Activated naive CD8-positive, alpha-beta T cell treated with anti-CD3 and anti-CD28 coated beads, Interleukin-2, amount 50 U/mL, for 24 hours (primary cell): ENCODE results near the gene ARID1B.

Experiments used
- ATAC-seq: fragments of 150-1000 bp; cut with Tn5 transposase; one replicate; pipeline ENCODE4 v1.10.0; 2021
- DNase-seq: peaks from one replicate; pipeline ENCODE4 v3.0.0; 2021
- H3K27ac Mint-ChIP-seq: one replicate; pipeline ENCODE4 v1.8.0; 2021; ENCODE audit warnings: mild to moderate bottlenecking, mixed read lengths
- H3K27me3 Mint-ChIP-seq: one replicate; pipeline ENCODE4 v1.8.0; 2021; ENCODE audit warnings: mixed read lengths
- H3K36me3 Mint-ChIP-seq: one replicate; pipeline ENCODE4 v1.8.0; 2021; ENCODE audit warnings: low read depth, mixed read lengths
- H3K4me1 Mint-ChIP-seq: one replicate; pipeline ENCODE4 v1.8.0; 2021; ENCODE audit warnings: mixed read lengths
- H3K4me3 Mint-ChIP-seq: one replicate; pipeline ENCODE4 v1.8.0; 2021; ENCODE audit warnings: mild to moderate bottlenecking, moderate library complexity, mixed read lengths
- H3K9me3 Mint-ChIP-seq: one replicate; pipeline ENCODE4 v1.8.0; 2021; ENCODE audit warnings: mixed read lengths

ARID1B gene

GRCh38 chr6:157077251-157077650, 300.1 kb downstream of the ARID1B start:
- no peak overlapping the region for H3K27ac Mint-ChIP-seq

GRCh38 chr6:157078326-157078725, 301.1 kb downstream of the ARID1B start:
- H3K4me3 Mint-ChIP-seq = no peak overlapping the region
- H3K27ac Mint-ChIP-seq = no peak overlapping the region
- H3K36me3 Mint-ChIP-seq = peaks cover 17% of the 10 kb centered on the region
- H3K4me1 Mint-ChIP-seq = peaks cover 63% of the 10 kb centered on the region
- no peaks in the 10 kb centered on the region for H3K27me3 Mint-ChIP-seq
- no peak for ATAC-seq
- no peak for DNase-seq
- H3K9me3 Mint-ChIP-seq = no peaks in the 10 kb centered on the region

More at GRCh38 chr6:157077251-157077650, 300.1 kb downstream of the ARID1B start:
- no peak for DNase-seq
- Mint-ChIP-seq H3K4me1 (peaks cover 61% of the 10 kb centered on the region), H3K4me3 (no peak overlapping the region), H3K9me3 (no peaks in the 10 kb centered on the region), H3K36me3 (peaks cover 17% of the 10 kb centered on the region), H3K27me3 (no peaks in the 10 kb centered on the region)
- ATAC-seq = no peak

DNA sequence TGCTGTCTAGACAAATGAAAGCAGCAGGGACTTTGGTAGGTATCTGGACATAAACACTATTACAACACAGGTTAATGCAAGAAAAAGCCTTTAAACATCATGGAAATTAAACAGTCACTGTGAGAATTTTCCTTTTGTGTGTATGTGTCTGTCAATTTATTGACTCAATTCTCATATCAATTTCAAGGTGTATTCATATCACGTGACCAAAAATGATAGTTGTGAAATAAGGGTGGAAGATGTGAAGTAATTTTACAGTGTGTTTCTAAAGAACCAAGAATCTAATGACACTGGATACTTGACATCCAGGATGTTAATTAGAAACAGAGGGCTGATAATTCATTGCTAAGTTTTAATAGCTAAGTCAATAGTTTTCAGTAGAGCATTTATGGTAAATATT, 302.1 kb downstream of the ARID1B start:
- ATAC-seq = no peak
- H3K27ac Mint-ChIP-seq = peak overlapping the region; percentile 12
- no peak overlapping the region for H3K4me3 Mint-ChIP-seq
- H3K36me3 Mint-ChIP-seq = peaks cover 14% of the 10 kb centered on the region
- no peaks in the 10 kb centered on the region for H3K27me3 Mint-ChIP-seq
- H3K4me1 Mint-ChIP-seq = peaks cover 63% of the 10 kb centered on the region
- H3K9me3 Mint-ChIP-seq = no peaks in the 10 kb centered on the region
- DNase-seq = no peak

DNA sequence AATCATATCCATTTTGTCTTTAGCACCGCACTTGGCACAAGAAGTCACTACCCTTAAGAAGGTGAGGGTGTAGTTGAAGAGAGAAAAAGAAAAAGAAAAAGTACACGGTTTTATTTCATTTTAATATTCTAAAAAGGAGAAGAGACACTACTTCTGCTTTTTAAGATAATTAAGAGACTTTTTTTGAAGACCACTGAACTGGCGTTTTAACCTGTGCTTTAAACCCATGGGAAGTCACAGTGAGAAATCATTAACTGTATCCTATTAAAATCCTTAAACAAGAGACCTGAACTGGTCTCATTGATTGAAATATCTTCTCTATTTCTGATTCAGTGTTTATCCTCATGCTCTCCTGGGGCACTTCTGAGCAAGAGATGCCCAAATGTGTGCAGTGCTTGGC, 302.6 kb downstream of the ARID1B start:
- peaks cover 14% of the 10 kb centered on the region for H3K36me3 Mint-ChIP-seq
- no peak overlapping the region for H3K4me3 Mint-ChIP-seq
- no peak for DNase-seq
- H3K9me3 Mint-ChIP-seq = no peaks in the 10 kb centered on the region
- H3K27me3 Mint-ChIP-seq = no peaks in the 10 kb centered on the region
- no peak overlapping the region for H3K27ac Mint-ChIP-seq
- no peak for ATAC-seq
- peaks cover 58% of the 10 kb centered on the region for H3K4me1 Mint-ChIP-seq

DNA sequence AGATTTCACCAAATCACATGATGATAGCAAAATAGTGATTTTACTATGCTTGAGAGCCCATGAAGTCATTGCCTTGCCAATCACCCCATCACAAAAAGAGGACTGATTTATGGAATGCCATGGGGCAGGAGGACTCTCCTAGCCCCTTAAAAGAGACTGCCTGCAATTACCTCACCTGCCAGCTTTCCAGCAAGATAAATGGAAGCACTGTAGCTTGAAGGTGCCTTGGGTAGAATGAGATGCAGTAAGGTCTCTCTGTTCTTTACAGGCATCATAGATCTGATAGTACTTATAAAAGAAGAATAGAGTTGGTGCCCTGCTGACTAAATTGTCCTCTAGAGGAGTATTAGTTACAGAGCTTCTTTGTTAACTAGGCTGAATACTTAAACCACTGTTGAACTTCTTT, 303.8 kb downstream of the ARID1B start:
- H3K27ac Mint-ChIP-seq = no peak overlapping the region
- H3K4me1 Mint-ChIP-seq = peaks cover 46% of the 10 kb centered on the region
- peaks cover 14% of the 10 kb centered on the region for H3K36me3 Mint-ChIP-seq
- no peak for DNase-seq
- ATAC-seq = no peak
- no peaks in the 10 kb centered on the region for H3K9me3 Mint-ChIP-seq
- H3K27me3 Mint-ChIP-seq = no peaks in the 10 kb centered on the region
- H3K4me3 Mint-ChIP-seq = no peak overlapping the region

DNA sequence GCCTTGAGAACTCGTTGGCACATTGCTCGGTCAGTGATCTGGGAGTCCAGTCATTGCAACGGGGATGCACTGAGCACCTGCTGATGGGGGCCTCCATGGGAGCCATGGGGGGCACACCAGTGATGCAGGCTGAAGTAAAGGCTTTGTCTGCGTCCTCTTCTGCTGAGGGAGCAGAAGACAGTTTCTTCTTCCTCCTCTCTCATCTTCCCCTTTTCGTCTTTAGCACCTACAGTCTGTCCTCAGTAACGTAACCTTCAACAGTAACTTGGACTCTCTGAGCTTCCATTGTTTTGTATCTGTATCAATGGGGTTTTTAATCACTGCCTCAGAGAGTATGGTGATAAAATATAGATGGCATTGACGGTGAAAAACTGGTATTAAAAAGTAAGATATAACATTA, 306.2 kb downstream of the ARID1B start:
- Mint-ChIP-seq H3K4me3 (no peak overlapping the region), H3K27ac (no peak overlapping the region), H3K4me1 (peaks cover 32% of the 10 kb centered on the region), H3K9me3 (no peaks in the 10 kb centered on the region), H3K36me3 (peaks cover 14% of the 10 kb centered on the region), H3K27me3 (no peaks in the 10 kb centered on the region)
- ATAC-seq (no peak), DNase-seq (no peak)

GRCh38 chr6:157086632-157087031, 309.5 kb downstream of the ARID1B start:
- no peak for ATAC-seq
- DNase-seq = no peak
- Mint-ChIP-seq H3K27ac (no peak overlapping the region), H3K27me3 (no peaks in the 10 kb centered on the region), H3K4me3 (no peak overlapping the region), H3K9me3 (no peaks in the 10 kb centered on the region), H3K4me1 (peaks cover 11% of the 10 kb centered on the region), H3K36me3 (peaks cover 16% of the 10 kb centered on the region)

DNA sequence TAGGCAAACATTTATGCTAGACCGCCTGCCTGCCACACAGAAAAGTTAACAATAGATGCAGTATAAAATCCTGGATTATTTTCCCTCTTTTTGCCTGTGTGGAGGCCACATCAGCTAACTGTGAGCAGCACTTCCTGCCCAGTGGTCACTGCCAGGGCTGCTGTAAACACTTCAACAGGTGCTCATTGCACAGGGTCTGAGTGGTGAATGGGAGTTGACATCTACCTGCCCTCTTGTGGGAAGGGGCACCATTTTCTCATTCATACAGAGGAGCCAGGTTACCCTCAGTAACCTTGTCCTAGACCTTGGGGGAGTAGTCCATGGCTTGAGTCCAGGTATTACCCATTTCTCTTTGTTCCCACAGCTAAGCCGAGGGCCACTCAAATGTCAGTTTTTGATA, 310.8 kb downstream of the ARID1B start:
- no peak overlapping the region for H3K27ac Mint-ChIP-seq
- ATAC-seq (no peak), DNase-seq (no peak)
- peaks cover 15% of the 10 kb centered on the region for H3K36me3 Mint-ChIP-seq
- no peaks in the 10 kb centered on the region for H3K9me3 Mint-ChIP-seq
- H3K27me3 Mint-ChIP-seq = no peaks in the 10 kb centered on the region
- H3K4me3 Mint-ChIP-seq = no peak overlapping the region
- H3K4me1 Mint-ChIP-seq = peaks cover 7% of the 10 kb centered on the region

GRCh38 chr6:157088841-157089240, 311.7 kb downstream of the ARID1B start:
- Mint-ChIP-seq H3K36me3 (peaks cover 15% of the 10 kb centered on the region), H3K4me1 (peaks cover 11% of the 10 kb centered on the region), H3K9me3 (no peaks in the 10 kb centered on the region), H3K27me3 (no peaks in the 10 kb centered on the region), H3K27ac (no peak overlapping the region), H3K4me3 (no peak overlapping the region)
- ATAC-seq (no peak), DNase-seq (no peak)

DNA sequence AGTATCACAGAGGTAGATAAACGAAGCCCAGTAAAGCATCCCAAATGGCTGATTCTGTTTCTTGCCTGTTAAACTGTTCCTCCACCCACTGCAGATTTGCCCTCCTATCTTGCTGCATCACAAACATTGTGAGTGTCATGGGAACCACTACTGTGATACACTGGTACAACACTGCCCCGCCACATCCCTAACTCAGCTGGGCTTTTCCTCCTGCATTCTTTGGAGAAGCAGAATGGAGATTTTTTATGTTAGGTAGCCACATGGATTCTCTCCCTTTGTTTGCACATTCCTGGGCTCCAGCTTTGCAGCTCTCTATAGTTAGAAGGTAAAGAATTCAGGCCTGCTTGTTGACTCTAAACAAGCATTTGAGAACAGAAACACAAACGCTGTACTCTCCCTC, 312.1 kb downstream of the ARID1B start:
- Mint-ChIP-seq H3K4me3 (no peak overlapping the region), H3K36me3 (peaks cover 15% of the 10 kb centered on the region), H3K9me3 (no peaks in the 10 kb centered on the region), H3K27ac (no peak overlapping the region), H3K27me3 (no peaks in the 10 kb centered on the region), H3K4me1 (peaks cover 15% of the 10 kb centered on the region)
- ATAC-seq (no peak), DNase-seq (no peak)

GRCh38 chr6:157089851-157090250, 312.7 kb downstream of the ARID1B start:
- Mint-ChIP-seq H3K9me3 (no peaks in the 10 kb centered on the region), H3K27ac (no peak overlapping the region), H3K36me3 (peaks cover 15% of the 10 kb centered on the region), H3K4me1 (peaks cover 20% of the 10 kb centered on the region), H3K4me3 (no peak overlapping the region), H3K27me3 (no peaks in the 10 kb centered on the region)
- DNase-seq (no peak), ATAC-seq (no peak)

GRCh38 chr6:157090736-157091135, 313.6 kb downstream of the ARID1B start:
- ATAC-seq (no peak), DNase-seq (no peak)
- peaks cover 10% of the 10 kb centered on the region for H3K36me3 Mint-ChIP-seq
- H3K27ac Mint-ChIP-seq = no peak overlapping the region
- peaks cover 21% of the 10 kb centered on the region for H3K4me1 Mint-ChIP-seq
- no peak overlapping the region for H3K4me3 Mint-ChIP-seq
- no peaks in the 10 kb centered on the region for H3K27me3 Mint-ChIP-seq
- no peaks in the 10 kb centered on the region for H3K9me3 Mint-ChIP-seq

GRCh38 chr6:157091243-157091642, 314.1 kb downstream of the ARID1B start:
- H3K4me3 Mint-ChIP-seq = no peak overlapping the region
- DNase-seq = no peak
- H3K36me3 Mint-ChIP-seq = peaks cover 10% of the 10 kb centered on the region
- no peaks in the 10 kb centered on the region for H3K27me3 Mint-ChIP-seq
- H3K9me3 Mint-ChIP-seq = no peaks in the 10 kb centered on the region
- peaks cover 21% of the 10 kb centered on the region for H3K4me1 Mint-ChIP-seq
- no peak overlapping the region for H3K27ac Mint-ChIP-seq
- ATAC-seq = no peak

DNA sequence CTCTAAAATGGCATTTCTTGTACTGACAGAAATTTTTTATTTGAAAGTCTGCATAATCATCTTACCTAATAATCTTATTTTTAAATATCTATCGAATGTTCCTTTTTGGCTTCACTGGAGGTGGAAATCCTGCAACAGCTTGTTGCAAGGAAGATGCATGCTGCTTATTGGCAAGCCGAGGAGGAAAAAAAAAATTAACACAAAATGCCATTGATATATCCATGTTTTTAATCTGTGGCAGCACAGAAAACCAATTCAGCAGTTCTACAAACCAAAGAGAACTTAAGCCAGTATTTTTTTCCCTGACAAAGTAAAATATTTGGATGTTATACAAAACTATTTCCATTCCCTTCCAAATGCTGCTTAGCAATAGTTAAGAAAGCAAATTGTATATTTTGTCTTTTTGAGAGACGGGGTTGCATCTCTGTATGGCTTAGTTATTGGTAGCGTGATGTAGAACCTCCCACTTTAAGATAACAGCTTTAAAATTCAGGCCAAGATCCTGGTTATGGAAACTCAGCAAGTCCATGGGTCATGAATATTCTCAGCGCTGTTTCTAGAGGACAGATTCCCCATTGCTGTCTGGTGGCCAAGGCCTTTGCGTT, 314.8 kb downstream of the ARID1B start:
- no peak for ATAC-seq
- no peak for DNase-seq
- H3K27ac Mint-ChIP-seq = no peak overlapping the region
- no peaks in the 10 kb centered on the region for H3K27me3 Mint-ChIP-seq
- peaks cover 21% of the 10 kb centered on the region for H3K4me1 Mint-ChIP-seq
- no peaks in the 10 kb centered on the region for H3K9me3 Mint-ChIP-seq
- H3K4me3 Mint-ChIP-seq = no peak overlapping the region
- peaks cover 9% of the 10 kb centered on the region for H3K36me3 Mint-ChIP-seq

GRCh38 chr6:157092736-157093135, 315.6 kb downstream of the ARID1B start:
- ATAC-seq (no peak), DNase-seq (no peak)
- H3K4me1 Mint-ChIP-seq = peaks cover 17% of the 10 kb centered on the region
- H3K27me3 Mint-ChIP-seq = no peaks in the 10 kb centered on the region
- peaks cover 9% of the 10 kb centered on the region for H3K36me3 Mint-ChIP-seq
- no peak overlapping the region for H3K4me3 Mint-ChIP-seq
- H3K27ac Mint-ChIP-seq = no peak overlapping the region
- no peaks in the 10 kb centered on the region for H3K9me3 Mint-ChIP-seq

GRCh38 chr6:157093536-157093935, 316.4 kb downstream of the ARID1B start:
- Mint-ChIP-seq H3K4me3 (no peak overlapping the region), H3K36me3 (peaks cover 10% of the 10 kb centered on the region), H3K27ac (no peak overlapping the region), H3K9me3 (no peaks in the 10 kb centered on the region), H3K27me3 (no peaks in the 10 kb centered on the region), H3K4me1 (peaks cover 17% of the 10 kb centered on the region)
- ATAC-seq (no peak), DNase-seq (no peak)
